Measurements from ENCODE around the gene NAGLU.

DNA sequence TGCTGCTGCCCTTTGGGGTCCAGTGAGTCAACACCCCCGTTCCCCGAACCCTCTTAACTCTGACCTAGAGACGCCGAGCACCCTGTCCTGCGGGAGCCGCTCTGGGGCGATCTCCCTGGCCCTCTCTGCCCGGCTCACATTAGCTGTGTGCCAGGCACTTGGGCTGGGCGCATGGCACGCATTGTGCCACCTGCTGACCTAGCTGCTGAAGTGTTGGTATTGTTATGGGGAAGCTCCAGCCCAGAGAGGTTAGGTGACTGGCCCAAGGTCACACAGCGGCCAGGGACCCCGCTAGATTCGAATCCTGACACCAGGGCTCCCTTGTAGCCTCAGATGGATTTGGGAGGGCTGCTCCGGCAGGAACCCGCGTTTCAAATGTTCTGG, 17.8 kb downstream of the NAGLU start:
- TF ChIP-seq POLR2A (IDR thresholded peaks at IDR 0.05; ENCODE audit: low read length) (no peak), GATA1 (IDR thresholded peaks at IDR 0.05; ENCODE audit: low read depth, low read length) (no peak)
